OCI-LY1 (cell line): ENCODE measurements around the gene FBN1.

Experiments
- EZH2 ChIP-seq: fragments of 200-600 bp; sonication (generic), shearing (Covaris generic); IDR thresholded peaks from 2 replicates; pipeline ENCODE4 v1.8.0; 2017; ENCODE audit warnings: borderline replicate concordance, mixed run types, mild to moderate bottlenecking, antibody characterized with exemption, low read length, moderate library complexity, mixed read lengths
- TF ChIP-seq, protein P1 (sequence below): fragments of 200-600 bp; sonication (generic), shearing (Covaris generic); IDR thresholded peaks from 2 replicates; pipeline ENCODE4 v1.5.1; 2017; ENCODE audit warnings: mild to moderate bottlenecking, antibody characterized with exemption, low read length, moderate library complexity, mixed read lengths

DNA sequence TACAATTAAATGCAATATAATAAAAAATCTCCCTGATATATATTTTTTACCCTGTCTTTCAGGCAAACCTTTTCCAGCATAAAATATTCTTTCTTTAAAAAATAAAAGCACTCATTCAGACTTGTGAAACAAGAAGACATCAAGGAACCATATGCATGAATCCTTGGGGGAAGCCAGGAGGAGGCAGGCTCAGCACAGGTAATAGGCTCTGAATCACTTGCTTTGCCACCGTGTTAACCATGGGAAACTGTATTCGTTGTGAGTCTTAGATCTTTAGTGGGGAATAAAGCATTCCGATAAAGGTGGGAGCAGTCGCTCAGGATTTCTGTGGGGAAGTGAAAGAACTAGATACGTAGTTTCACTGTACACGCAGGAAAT lies 42.4 kb downstream of the FBN1 start:
- TF ChIP-seq, protein P1, sequence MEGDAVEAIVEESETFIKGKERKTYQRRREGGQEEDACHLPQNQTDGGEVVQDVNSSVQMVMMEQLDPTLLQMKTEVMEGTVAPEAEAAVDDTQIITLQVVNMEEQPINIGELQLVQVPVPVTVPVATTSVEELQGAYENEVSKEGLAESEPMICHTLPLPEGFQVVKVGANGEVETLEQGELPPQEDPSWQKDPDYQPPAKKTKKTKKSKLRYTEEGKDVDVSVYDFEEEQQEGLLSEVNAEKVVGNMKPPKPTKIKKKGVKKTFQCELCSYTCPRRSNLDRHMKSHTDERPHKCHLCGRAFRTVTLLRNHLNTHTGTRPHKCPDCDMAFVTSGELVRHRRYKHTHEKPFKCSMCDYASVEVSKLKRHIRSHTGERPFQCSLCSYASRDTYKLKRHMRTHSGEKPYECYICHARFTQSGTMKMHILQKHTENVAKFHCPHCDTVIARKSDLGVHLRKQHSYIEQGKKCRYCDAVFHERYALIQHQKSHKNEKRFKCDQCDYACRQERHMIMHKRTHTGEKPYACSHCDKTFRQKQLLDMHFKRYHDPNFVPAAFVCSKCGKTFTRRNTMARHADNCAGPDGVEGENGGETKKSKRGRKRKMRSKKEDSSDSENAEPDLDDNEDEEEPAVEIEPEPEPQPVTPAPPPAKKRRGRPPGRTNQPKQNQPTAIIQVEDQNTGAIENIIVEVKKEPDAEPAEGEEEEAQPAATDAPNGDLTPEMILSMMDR = no peak
- TF ChIP-seq EZH2 = no peak
